Measurements from ENCODE around the gene PLAAT4. TPM values are rescaled to one million over a fixed set of nuclear protein-coding genes. Genes with fewer than 3 reads are reported as not detected.

PLAAT4 gene
- total and polyA plus RNA-seq, 2 of the 13 experiments (the other 11 are each of a cell fraction or from before 2014, with no cell fraction given), result 0.71 to 1.00 TPM

- Histone ChIP-seq H3K9ac (ENCODE audit: insufficient read depth, low read depth, low read length) (no peak overlapping the region), H3K79me2 (ENCODE audit: insufficient read depth, low read length) (no peaks in the 10 kb centered on the region), H2AFZ (ENCODE audit: low read length) (no peak overlapping the region), H3K9me3 (ENCODE audit: low read length) (no peaks in the 10 kb centered on the region), H3K4me2 (ENCODE audit: low read depth, low read length) (no peak overlapping the region), H3K36me3 (replicated peaks in 1 of 2; ENCODE audit: control insufficient read depth in 1 of 2, insufficient read depth in 2 of 2, low read length in 2 of 2) (no peaks in the 10 kb centered on the region), H3K27ac (ENCODE audit: extremely low read length, insufficient read depth, low read length) (no peak overlapping the region), H3K4me1 (ENCODE audit: insufficient read depth, low read length) (no peaks in the 10 kb centered on the region), H3K4me3 (replicated peaks in 1 of 3; ENCODE audit: insufficient read depth in 1 of 3, low read depth in 2 of 3, low read length in 3 of 3) (no peak overlapping the region), H3K27me3 (ENCODE audit: control insufficient read depth in 1 of 2, insufficient read depth in 2 of 2, low read length in 2 of 2) (no peaks in the 10 kb centered on the region; a peak in 1 of 5 replicates), H4K20me1 (ENCODE audit: insufficient read depth, low read length) (no peaks in the 10 kb centered on the region)
- ChIA-PET POLR2A (no interaction called here), CTCF (ENCODE audit: low intra/inter-chr PET ratio, low total read pairs) (interaction anchor here (0.9 kb wide), 1 partner anchor 41 kb away, joined by 3 read pairs; no protein-coding TSS in a partner anchor)
- WGBS (ENCODE audit: low lambda C conversion rate), result 78% methylated on average over 4 of the region's 4 CpGs
- BruUV-seq (replicated peaks), result no TSS peak
- in situ Hi-C loops (cut with HindIII; ENCODE audit: extremely low pct_ligation_motif_present, low pct_unique_long_range_greater_than_20kb) (no loop called here), intact Hi-C loops (cut with micrococcal nuclease; ENCODE audit: unreplicated experiment) (no loop called here)
- no peak for DNase-seq (ENCODE audit: low spot score)
- ATAC-seq, result no peak
- FAIRE-seq, result no peak
- TF ChIP-seq ZNF326 (CRISPR knock-in tag; IDR thresholded peaks at IDR 0.05; ENCODE audit: borderline replicate concordance) (no peak), SIN3B (IDR thresholded peaks at IDR 0.05; ENCODE audit: low read length) (no peak), ZNF24 (IDR thresholded peaks at IDR 0.05) (no peak), TRIM22 (IDR thresholded peaks at IDR 0.05) (no peak)
These were observed 58.7 kb downstream of the PLAAT4 start for GRCh38 chr11:63595296-63595695.

Other genes starting within 250 kb of the PLAAT4 start
- gene SLC22A9, start 167.0 kb upstream of the PLAAT4 start, total RNA-seq (2016; rRNA removed; fragmentation: Illumina TruSeq; extraction: Trizol), result 1.9 and 4.0 TPM in 2 replicates
- gene SLC22A9, start 167.0 kb upstream of the PLAAT4 start, polyA plus RNA-seq (2011; rRNA removed), result 11.7 and 21.9 TPM in 2 replicates
- not detected in 2 replicates for gene PLAAT5, start 45.6 kb upstream of the PLAAT4 start, total RNA-seq (2016; rRNA removed; fragmentation: Illumina TruSeq; extraction: Trizol)
- gene PLAAT5, start 45.6 kb upstream of the PLAAT4 start, polyA plus RNA-seq (2011; rRNA removed), result not detected in 2 replicates
- not detected in 2 replicates for gene LGALS12, start 30.7 kb upstream of the PLAAT4 start, total RNA-seq (2016; rRNA removed; fragmentation: Illumina TruSeq; extraction: Trizol)
- gene LGALS12, start 30.7 kb upstream of the PLAAT4 start, polyA plus RNA-seq (2011; rRNA removed), result not detected in 2 replicates
- gene PLAAT2, start 26.6 kb downstream of the PLAAT4 start, total RNA-seq (2016; rRNA removed; fragmentation: Illumina TruSeq; extraction: Trizol), result 0.29 TPM in 1 of 2 replicates, not detected in the other
- gene PLAAT2, start 26.6 kb downstream of the PLAAT4 start, polyA plus RNA-seq (2011; rRNA removed), result 0.09 and 0.22 TPM in 2 replicates
- gene PLAAT3, start 77.6 kb downstream of the PLAAT4 start, total RNA-seq (2016; rRNA removed; fragmentation: Illumina TruSeq; extraction: Trizol), result 9.3 and 10.2 TPM in 2 replicates
- gene PLAAT3, start 77.6 kb downstream of the PLAAT4 start, polyA plus RNA-seq (2011; rRNA removed), result 16.4 and 17.2 TPM in 2 replicates
- gene ATL3, start 134.6 kb downstream of the PLAAT4 start, total RNA-seq (2016; rRNA removed; fragmentation: Illumina TruSeq; extraction: Trizol), result not detected in 2 replicates
- gene ATL3, start 134.6 kb downstream of the PLAAT4 start, polyA plus RNA-seq (2011; rRNA removed), result not detected in 2 replicates
- 25.3 and 32.2 TPM in 2 replicates for gene RTN3, start 144.7 kb downstream of the PLAAT4 start, total RNA-seq (2016; rRNA removed; fragmentation: Illumina TruSeq; extraction: Trizol)
- gene RTN3, start 144.7 kb downstream of the PLAAT4 start, polyA plus RNA-seq (2011; rRNA removed), result 40.9 and 41.1 TPM in 2 replicates
- gene ZFTA, start 232.0 kb downstream of the PLAAT4 start, total RNA-seq (2016; rRNA removed; fragmentation: Illumina TruSeq; extraction: Trizol), result 6.5 and 10.4 TPM in 2 replicates
- gene ZFTA, start 232.0 kb downstream of the PLAAT4 start, polyA plus RNA-seq (2011; rRNA removed), result 3.9 and 5.6 TPM in 2 replicates